Suppressor macrophage treated with lipopolysaccharide for 1 hour (primary cell): Measurements from ENCODE around the gene CD82.
A peak's percentile ranks its signal among the peaks of the same experiment; 100 is the strongest.

ENCODE experiments used
- DNase-seq, 3 donors: peaks; one replicate each; pipeline ENCODE4 v3.0.0-alpha.2; 2020 to 2022

The CD82 gene

DNA sequence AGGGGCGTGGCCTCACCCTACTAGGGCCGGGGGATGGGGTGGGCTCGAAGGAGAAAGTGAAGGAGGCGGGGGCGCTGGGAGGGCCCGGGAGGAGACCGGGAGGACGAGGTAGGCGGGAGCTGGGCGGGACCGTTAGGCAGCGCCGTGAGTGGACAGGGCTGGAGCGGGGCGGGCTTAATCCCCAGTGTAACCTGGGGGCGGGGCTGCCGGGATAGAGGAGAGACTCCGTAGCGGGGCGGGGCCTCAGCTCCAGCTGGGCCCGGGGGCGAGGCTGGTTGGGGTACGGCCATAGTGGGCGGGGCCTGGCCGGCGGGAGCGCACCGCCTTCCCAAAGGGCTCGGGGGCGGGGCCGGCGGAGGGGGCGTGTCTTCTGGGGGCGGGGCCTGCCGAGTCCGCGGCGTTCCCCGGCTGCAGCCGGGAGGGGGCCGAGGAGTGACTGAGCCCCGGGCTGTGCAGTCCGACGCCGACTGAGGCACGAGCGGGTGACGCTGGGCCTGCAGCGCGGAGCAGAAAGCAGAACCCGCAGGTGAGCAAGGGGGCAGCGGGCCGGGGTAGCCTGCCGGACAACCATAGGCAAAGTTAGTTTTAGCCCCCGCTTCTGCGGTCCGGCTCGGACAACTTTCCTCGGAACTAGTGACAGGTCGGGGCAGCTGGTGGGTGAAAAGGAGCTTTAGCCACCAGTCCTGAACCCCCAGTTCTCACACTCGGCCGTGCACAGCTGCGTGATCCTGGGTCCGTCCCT is at the start of gene CD82:
Gene CD82 (plus strand): TSS at position 453 of the 742 bp plus-strand sequence. CDS start 29,000 bp downstream, outside the sequence.
- peak; percentile 100 for DNase-seq

DNA sequence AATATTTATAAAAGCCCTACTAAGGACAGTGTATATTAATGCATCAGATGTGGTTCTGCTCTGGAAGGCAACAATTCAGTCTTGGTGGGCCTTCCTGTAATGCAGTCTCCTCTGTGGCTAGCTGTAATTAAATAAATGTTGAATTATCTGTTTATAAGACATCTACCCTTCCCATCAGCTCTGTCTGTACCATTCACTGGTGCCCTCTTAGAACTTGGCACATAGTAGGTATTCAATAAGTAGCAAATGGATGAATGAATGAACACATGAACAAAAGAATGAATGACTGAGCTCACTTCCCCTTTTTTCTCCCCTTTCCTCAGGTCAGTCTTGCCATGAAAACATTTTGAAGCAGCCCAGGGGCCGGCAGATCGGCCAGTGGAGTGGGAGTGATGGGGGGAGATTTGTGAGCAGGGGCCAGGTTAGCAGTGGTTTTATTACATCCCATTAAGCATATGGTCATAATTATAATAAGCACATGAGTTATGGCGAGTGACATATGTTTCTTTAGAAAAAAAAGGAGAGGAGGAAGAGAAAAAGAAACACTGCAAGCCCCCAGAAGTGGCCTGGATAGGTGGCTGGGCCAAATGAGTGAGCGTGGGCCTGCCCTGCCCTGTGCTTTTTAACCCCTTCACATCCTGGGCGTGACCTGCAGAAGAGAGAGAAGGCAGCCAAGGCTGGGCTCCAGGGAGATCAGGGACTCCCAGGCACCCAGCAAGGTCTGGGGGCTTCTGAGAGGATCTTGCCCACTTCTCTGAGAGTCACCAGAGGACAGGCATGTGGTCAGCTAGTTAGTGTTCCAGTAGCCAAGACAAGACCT is 48.6 kb upstream of the CD82 start:
- DNase-seq = no peak

GRCh38 chr11:44517541-44517940 is 47.9 kb upstream of the CD82 start:
- DNase-seq = no peak

DNA sequence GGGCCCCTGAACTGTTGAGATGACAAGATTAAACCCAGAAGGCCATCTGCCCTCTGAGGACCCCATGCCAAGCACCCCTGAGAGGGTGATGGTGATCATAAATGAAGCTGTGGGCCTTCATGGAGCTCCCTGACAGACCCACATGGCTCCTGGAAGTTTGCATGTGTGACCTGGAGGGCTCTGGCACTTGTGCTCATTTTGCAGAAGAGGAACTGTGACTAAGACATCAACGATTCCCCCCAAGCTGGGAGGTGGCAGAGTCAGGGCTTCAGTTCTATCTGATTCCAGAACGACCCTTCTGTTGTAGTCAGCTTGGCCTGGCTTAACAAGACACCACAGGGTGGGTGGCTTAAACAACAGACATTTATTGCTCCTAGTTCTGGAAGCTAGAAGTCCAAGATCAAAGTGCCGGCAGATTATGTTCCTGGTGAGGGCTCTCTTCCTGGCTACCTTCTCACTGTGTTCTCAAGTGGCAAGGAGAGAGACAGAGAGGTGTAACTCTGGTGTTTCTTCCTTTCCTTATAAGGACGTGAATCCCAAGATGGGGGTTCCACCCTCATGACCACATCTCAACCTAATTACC is 46.4 kb upstream of the CD82 start:
- no peak for DNase-seq

GRCh38 chr11:44519989-44520737 is 45.3 kb upstream of the CD82 start:
- no peak for DNase-seq

DNA sequence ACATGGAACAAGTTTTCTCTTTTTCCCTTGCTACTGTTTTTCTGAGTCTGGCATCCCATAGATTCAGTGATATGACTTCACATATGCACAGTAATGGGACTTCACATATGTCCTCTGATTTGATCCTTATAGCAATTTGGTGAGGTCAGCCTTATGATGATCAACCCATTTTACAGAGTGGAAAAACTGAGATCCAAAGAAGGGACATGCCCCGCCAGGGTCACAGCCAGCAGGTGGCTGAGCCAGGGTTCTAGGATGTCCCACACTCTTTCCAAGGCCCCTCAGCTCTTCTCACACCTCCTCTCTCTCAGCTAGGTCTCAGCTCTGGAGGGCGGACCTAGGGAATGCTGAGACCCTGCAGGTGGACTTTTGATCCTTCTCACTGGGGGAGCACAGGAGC is 44.3 kb upstream of the CD82 start:
- no peak for DNase-seq

DNA sequence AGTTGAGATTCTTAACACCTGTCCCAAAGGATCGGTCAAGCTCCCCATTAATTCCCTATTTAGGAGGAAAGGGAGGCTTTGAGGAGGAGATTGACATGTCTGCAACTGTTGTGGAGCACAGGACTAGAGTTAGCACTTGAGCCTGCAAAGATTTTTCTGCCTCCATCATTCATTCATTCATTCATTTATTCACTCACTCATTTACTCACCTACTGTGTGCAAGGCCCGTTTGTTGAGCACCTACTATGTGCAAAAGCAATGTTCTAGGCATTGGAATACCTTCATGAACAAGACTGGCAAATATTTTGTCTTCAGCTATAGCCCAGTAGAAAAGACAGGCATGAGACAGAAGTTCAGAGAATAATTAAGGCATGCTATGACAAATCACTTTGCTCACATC is 43.2 kb upstream of the CD82 start:
- no peak for DNase-seq

- DNase-seq = no peak
These were observed 41.1 kb upstream of the CD82 start for GRCh38 chr11:44524346-44524745.

- DNase-seq = peak; percentile 45 to 59 (median 47)
These were observed 40.7 kb upstream of the CD82 start for GRCh38 chr11:44524751-44525201.

- no peak for DNase-seq
These were observed 39.8 kb upstream of the CD82 start for GRCh38 chr11:44525473-44526252.

DNA sequence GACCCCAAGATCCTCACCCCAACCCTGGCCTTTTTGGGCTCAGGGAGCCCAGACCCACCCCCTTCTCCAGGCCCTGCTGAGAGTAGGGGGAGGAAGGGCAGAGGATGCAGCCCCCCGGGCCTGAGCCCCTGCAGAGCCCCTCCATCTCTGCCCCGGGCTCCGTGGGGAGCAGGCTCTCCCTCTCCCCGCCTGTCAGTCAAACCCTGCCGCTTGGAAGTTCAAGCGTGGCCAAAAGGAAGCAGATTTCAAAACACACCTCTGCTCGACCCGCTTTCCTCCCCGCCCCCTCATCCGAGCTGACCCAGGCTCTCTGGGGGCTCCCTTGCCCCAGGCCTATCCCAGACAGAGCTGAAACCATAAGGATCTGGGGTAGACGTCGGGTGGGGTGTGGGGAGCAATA is 39.0 kb upstream of the CD82 start:
- DNase-seq = no peak

DNA sequence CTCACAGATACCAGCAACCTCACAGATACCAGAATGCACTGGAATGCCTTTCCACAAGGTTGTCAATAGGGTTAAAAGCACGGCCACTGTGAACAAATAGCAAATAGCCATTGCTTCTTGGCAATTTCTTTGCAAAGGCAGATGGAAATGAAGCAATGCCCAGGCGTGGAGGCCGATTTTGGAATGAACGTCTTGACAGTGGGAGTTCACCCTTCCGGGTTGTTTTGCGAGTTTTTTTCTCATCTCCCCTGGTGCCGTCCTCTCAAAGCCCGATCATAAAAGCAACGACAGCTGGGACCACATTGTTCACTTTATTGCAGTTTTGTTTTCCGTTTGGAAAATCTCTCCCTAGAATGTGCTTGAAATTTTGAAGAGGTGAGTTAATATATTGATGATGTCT is 38.0 kb upstream of the CD82 start:
- no peak for DNase-seq

GRCh38 chr11:44528103-44528502 is 37.4 kb upstream of the CD82 start:
- DNase-seq = no peak

GRCh38 chr11:44528581-44528980 is 36.9 kb upstream of the CD82 start:
- no peak for DNase-seq

- DNase-seq = peak in 2 of 3 donors; percentile 14 to 32
These were observed 35.5 kb upstream of the CD82 start for GRCh38 chr11:44529895-44530412.

DNA sequence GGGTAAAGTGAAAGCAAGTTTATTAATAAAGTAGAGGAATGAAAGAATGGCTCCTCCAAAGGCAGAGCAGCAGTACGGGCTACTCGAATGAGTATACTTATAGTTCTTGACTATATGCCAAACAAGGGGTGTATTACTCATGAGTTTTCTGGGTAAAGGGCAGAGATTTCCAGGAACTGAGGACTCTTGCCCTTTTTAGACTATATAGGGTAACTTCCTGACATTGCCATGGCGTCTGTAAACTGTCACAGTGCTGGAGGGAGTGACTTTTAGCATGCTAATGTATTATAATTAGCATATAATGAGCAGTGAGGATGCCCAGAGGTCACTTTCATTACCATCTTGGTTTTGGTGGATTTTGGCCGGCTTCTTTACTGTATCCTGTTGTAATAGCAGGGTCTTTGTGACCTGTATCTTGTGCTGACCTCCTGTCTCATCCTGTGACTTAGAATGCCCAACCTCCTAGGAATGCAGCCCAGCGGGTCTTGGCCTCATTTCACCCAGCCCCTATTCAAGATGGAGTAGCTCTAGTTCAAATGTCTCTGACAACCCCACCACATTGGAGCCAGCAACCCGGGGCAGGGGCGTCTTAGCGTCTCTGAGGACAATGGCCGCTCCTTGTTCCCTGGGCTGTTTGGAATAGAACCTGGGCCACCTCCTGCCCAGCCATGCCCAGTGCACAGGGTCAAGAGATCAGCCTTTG is 34.9 kb upstream of the CD82 start:
- DNase-seq = peak; percentile 26 to 82 (median 55)

DNA sequence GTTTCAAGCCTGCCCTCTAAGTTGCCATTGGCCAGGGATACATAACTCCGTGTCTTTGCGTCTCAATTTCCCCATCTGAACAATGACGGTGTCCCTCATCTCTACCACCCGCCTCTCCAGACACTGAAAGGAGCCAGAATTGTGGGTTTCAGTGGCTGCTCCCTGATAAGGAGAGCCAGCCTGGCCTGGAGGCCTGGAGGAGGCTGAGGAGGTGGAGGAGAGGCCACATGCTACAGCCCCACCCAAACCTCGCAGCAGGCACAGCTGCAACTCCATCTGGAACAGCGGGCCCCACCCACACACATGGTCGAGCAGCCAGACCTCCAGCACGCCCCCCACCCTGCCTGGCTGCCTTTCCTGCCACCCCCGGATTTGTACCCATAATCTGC is 34.4 kb upstream of the CD82 start:
- no peak for DNase-seq

DNA sequence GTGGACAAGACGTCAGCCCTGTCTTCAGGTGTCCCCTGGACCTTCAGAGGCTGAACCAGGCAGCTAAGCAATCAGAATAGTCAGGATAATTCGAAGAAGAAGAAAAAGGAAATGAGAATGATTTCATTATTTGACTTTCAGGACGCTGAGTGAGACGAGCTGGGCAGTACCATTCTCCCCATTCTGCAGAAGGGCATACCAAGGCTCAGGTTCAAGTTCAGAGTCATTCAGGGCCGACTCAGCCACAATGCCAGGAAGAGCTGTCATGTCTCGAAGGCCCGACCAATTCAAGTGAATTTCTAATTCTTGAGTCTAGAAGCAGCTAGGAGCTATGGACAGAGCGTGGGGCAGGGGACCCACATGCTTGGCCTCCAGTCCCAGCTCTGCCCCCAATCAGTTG is 33.8 kb upstream of the CD82 start:
- no peak for DNase-seq

GRCh38 chr11:44532809-44533208 is 32.7 kb upstream of the CD82 start:
- no peak for DNase-seq

- no peak for DNase-seq
These were observed 31.3 kb upstream of the CD82 start for GRCh38 chr11:44533921-44534711.
